HG03196 (cell line): ENCODE measurements around the gene TMEM95.
"Not testable (repeated sequence)": the region's sequence is repeated elsewhere in the genome, so short reads cannot be mapped to it uniquely, and the experiment has no call there.

Experiments used
- ATAC-seq: cut with Tn5 transposase; IDR thresholded peaks from one replicate; pipeline ENCODE4 v1.9.1; 2021; ENCODE audit not compliant: unreplicated experiment

TMEM95 gene

DNA sequence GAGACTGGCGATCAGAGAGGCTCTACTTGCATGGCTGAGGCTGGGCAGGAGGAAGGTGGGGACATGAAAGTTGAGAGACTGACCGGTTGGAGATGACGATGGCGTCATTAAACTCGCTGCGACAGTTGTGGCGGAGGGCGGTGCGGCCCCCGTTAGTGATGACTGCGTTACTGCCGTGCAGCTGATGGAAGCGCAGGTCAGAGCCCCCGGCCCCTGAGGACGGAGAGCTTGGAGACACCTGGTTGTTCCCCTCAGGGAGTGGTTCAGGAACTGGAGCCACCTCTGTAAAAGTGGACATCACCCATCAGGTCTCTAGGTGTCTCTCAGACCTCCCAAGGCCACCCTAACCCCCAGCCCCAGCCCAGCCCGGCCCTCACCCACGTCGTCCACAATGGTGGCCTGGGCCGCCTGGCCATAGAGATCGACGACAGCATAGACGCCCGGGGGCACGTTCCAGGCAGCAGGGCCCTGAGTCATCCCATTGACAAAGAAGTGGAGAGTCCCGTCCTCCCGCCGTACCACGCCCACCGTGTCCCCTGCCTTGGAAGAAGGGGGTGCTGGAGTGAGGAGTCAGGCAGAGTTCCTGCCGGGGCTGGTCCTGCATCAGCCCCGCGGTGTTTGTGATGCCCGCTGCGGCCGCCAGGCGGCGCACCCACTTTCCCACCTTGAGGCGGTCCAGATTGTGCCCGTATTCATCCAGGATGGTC lies 31.1 kb upstream of the TMEM95 start:
- no peak for ATAC-seq

DNA sequence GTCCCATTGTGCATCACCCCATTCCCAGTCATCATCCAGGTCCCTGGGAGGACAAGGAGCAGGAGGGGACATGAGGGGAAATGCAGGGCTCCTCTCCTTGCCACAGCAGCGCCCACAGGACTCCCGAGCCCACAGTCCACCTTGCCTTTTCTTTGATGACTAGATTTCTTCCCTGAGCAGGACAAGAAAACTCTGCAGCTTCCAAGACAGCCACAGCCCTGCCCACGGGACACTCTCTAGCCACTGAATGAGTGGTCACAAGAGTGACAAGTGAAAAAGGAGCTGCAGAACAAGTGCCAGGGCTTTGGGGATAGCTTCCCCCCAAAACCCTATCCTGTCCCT lies 30.5 kb upstream of the TMEM95 start:
- ATAC-seq, result no peak

- no peak for ATAC-seq
Measured at GRCh38 chr17:7325031-7325528, 29.9 kb upstream of the TMEM95 start.

DNA sequence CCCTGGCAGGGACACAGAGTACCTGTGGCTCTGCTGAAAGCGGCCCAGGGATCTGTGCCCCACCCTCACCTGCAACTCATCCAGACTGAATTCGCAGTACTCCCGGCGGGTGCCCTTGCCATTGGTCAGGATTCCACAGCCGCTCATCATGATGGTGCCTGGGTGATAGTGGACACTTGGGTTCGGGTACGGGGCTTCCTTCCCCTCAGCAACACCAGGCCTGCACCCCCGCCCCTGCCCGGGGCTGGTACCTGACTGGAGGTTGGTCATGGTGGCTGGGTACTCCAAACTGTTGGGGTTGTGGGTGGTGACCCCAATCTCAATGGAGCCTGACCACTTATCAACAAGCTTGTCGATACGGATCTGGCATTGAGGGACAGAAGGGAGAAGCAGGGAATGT lies 28.8 kb upstream of the TMEM95 start:
- no peak for ATAC-seq

GRCh38 chr17:7327056-7327455 lies 27.9 kb upstream of the TMEM95 start:
- ATAC-seq, result no peak

DNA sequence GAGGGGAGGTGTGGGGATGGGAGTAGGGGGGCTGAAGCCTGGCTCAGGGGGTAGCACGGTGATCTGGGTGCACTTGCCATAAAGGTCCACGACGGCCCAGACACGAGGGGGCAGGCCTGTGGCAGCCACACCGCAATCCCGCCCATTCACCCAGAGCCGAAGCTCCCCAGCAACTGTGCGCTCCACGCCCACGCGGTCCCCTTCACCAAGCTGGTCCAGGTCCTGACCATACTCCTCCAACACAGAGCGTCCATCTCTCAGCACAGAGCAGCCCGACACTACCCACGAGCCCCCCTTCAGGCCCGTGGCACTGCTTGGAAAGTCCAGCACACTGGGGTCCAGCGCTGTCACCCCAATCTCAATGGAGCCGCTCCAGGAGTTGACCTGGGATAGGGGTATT lies 27.5 kb upstream of the TMEM95 start:
- ATAC-seq, result no peak

GRCh38 chr17:7328009-7328408 lies 26.9 kb upstream of the TMEM95 start:
- no peak for ATAC-seq

DNA sequence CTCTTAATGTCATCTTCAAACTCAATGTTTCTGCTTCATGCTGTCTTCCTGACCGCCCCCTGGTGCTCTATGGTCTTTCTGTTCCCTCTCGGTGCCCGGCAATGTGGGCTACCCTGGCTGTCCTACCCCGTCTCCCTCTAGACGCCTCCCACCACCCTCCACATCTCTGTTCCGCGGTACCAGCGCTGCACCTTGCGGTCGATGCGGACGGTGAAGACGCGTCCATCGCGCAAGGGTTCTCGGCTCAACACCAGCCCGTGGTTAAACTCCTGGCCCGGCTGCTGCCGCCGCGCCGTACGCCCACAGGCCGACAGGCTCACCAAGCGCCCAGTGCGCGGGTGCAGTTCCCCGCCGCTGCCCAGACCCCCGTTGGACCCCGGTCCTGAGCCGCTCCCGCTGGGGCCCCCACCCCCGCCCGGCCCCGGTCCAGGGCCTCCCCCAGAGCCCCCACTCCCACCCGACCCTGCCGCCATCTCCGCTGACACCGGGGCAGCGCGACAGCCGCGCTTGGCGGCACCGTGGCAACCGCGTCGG lies 26.0 kb upstream of the TMEM95 start, which contains the start of gene NEURL4:
NEURL4 (minus strand) TSS at position 496 of the 534 bp plus-strand sequence; CDS start at position 473, 23 bp downstream.
- peak; percentile 8 for ATAC-seq

DNA sequence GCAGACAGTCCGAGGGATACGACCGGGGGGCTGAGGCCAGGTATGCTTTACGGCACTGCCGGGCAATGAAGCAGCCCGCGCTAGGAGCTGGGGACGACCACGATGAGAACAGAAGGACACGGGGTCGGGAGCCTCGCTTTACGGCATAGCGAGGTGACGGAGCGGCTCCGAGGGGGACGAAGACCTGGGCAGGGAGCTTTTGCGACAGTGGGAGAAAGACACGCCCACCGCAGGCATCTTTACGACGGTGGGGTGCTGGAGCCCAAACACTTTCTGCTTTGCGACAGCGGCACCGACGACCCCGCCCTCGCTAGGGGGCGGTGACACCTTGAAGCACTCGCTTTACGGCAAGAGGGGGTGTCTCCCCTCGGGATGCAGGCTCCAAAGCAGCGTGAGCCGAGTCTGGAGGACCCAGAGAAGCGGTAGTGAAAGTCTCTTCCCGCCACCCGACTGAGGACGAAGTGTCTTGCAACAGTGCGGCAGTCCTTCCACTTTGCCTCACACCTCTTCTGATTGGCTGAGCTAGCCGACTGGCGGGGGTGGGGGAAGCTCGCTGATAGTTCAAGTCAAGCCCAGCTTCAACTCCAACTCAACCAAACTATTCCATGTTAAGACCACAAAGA lies 25.5 kb upstream of the TMEM95 start:
- ATAC-seq, result peak; percentile 49

DNA sequence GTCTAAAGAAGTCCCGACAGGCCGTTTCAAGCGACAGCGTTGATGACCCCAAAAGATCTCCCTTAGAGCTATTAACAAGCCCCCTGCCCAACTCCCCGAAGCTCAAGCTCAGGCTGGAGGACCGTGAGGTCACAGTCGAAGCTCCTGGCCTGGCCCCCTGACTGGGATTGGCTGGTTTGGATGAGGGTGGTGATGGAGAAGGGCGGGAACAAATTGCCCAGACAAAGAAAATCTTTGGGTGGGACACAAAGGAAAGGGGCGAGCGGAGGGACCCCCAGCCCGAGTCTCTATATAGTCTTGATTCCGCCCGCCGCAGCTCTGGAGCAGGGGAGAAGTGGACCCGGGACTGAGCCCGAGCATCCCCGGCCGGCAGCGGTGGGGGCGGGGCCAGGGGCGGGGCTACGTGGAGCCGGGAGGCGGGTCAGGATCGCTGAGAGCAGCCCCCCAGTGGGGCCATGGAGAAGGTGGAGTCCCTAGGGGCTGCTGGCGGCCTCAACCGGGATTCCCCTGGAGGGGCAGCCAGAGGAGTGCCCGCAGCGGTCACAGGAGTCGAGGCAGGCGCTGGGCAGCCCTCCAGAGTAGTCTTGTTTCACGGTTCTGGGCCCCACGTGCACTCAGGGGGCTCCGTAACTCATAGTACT lies 24.8 kb upstream of the TMEM95 start:
- ATAC-seq, result peak; percentile 34

DNA sequence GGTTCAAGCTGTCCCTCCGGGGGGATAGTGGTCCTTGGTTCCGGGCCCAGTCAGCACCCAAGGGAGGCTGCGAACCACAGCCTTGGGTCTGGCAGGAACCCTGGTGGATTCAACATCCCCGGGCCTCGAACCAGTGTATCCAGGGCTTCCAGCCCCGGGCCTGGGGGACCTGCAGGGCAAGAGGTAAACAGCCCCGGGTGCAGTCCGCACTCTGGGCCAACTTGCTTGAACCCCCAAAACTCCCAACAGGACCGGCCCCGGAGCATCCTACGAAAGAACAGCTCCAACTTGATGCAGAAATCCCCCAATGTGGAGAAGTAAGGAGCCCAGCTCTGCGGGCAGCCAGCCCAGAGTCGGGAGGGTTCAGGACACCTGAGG lies 24.3 kb upstream of the TMEM95 start:
- no peak for ATAC-seq

DNA sequence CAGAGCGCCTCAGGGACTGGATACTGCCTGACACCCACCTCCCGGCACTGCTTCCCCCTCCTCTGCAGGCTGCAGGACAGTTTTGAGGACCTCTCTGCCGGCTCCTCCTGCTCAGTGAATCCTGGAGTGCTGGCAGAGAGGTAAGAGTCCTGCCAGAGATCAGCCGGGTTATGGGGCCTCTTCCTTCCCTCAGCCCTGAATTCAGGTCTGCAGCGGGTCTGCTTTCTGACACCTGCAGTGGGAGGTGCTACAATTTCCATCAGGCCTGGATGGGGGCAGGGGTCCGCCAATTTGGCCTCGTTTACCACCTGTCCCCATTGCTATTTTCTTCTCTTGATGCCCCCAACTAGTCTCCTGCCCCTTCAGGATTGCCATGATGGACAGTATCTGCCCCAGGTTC lies 22.8 kb upstream of the TMEM95 start:
- ATAC-seq, result no peak

DNA sequence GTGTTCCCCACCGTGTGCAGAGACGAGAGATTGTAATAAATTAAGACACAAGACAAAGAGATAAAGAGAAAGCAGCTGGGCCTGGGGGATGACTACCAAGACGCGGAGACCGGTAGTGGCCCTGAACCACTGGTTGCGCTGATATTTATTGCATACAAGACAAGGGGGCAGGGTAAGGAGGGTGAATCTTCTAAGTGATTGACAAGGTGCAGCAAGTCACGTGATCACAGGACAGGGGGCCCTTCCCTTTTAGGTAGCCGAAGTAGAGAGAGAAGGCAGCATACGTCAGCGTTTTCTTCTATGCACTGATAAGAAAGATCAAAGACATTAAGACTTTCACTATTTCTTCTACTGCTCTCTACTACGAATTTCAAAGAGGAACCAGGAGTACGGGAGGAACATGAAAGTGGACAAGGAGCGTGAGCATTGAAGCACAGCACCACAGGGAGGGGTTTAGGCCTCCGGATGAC lies 22.3 kb upstream of the TMEM95 start:
- not testable (repeated sequence) for ATAC-seq

DNA sequence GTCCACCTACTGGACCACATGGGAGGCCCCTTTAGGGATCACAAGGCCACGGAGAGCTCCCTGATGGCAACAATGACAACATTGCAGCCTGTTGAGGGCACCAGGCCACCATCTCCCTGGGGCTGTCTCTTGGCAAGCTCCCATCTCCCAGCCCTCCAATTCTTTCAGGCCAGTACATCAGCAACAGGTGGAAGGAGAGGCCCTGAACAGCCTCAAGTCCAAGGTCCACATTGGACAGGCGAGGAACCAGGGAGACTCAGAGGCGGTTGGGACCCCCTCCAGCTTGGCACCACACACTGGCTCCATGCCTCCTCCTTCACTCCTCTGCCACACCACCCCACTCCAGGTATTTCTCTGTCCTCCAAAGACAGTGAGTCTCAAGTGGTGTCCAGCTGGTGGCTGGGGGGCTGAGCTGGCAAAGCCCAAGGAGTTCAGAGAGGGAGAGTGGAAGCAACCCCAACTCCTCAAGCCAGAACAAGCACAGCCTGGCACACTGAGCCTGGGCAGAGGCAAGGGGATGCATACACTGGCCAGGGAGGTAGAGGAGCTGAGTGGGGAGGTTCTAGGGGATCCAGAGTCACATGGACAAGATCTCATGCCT lies 19.9 kb upstream of the TMEM95 start:
- ATAC-seq, result no peak

- ATAC-seq, result not testable (repeated sequence)
Measured at GRCh38 chr17:7335765-7336164, 19.2 kb upstream of the TMEM95 start.

GRCh38 chr17:7336240-7337175 lies 18.4 kb upstream of the TMEM95 start, which contains the start of gene ACAP1:
TSS of gene ACAP1 (plus strand) at chr17:7336529. CDS start at chr17:7336735, 206 bp downstream.
- peak; percentile 67 for ATAC-seq

DNA sequence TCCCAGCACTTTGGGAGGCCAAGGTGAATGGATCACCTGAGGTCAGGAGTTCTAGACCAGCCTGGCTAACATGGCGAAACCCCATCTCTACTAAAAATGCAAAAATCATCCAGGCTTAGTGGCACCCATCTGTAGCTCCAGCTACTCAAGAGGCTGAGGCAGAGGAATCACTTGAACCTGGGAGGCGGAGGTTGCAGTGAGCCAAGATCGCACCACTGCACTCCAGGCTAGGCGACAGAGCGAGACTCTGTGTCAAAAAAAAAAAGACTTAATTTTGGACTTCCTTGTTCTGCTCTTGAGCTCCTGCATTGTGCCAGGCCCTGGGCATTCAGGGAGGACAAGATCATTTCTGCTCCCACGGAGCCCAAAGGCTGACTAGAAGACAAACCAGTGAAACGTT lies 17.4 kb upstream of the TMEM95 start:
- not testable (repeated sequence) for ATAC-seq

- ATAC-seq, result no peak
Measured at GRCh38 chr17:7340179-7340578, 14.8 kb upstream of the TMEM95 start.

- no peak for ATAC-seq
Measured at GRCh38 chr17:7341842-7342241, 13.1 kb upstream of the TMEM95 start.

DNA sequence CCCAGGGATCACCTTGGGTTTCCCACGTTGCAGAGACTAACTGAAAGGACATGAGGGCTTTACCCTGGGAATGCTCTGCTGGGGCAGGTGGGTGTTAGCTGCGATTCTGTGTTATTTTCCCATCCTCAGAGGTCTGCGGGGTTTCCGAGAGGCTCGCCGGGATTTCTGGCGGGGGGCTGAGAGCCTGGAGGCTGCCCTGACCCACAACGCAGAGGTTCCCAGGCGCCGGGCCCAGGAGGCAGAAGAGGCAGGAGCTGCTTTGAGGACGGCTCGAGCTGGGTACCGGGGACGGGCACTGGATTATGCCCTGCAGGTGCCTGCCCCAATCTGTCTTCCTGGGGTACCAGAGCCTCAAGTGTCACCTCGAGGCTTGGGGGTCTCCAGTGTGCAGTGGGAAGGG lies 11.7 kb upstream of the TMEM95 start:
- ATAC-seq, result no peak
